ENCODE data around the gene GCNT4.

Gene GCNT4

DNA sequence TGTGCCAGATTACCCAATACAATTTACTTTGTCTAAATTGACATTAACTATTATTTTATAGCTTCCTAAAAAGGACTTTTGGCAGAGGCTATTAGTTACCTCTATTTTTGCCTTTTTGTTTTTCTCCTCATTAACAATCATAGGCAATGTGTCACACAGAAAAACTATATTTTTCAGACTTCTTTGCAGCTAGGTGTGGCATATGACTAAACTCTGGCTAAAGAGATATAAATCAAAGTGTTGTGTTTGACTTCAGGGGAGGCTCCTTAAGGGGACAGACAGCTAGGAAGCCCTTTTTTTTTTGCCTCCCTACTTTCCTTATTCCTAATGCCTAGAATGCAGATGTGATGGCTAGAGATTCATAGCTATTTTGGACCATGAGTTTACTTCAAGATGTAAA, 19.7 kb upstream of the GCNT4 start:
- TF ChIP-seq CTCF (IDR thresholded peaks at IDR 0.05) = no peak

- TF ChIP-seq CTCF (IDR thresholded peaks at IDR 0.05) = no peak
Observed at GRCh38 chr5:75071100-75071499, 18.7 kb upstream of the GCNT4 start.

GRCh38 chr5:75067434-75067833, 15.1 kb upstream of the GCNT4 start:
- no peak for TF ChIP-seq CTCF (IDR thresholded peaks at IDR 0.05)

DNA sequence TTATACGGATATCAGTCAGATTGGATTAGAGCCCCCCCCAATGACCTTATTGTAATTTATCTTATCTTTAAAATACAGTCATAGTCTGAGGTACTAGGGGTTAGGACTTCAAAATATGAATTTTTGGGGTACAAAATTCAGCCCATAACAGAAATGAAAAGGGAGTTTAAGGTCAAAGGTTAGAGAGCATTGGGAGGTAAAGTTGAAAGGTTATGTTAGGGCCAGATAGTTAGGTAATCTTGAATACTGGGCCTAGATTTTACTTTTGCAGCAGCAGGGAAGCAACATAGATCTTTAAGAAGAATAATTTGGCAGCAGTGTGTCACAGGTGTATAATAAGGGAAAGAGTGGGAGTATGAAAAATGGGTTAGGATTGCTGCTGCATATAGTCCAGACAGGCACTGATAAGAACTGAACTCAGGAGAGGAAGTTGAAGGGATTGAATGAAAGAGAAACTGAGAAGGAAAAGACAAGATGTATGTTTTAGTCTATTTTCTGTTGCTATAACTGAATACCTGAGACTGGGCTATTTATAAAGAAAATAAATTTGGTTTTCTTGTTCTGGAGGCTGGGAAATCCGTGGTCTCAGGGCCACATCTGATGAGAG, 10.7 kb upstream of the GCNT4 start:
- no peak for TF ChIP-seq CTCF (IDR thresholded peaks at IDR 0.05)

- TF ChIP-seq CTCF (IDR thresholded peaks at IDR 0.05) = no peak
Observed at GRCh38 chr5:75059912-75060545, 7.7 kb upstream of the GCNT4 start.

GRCh38 chr5:75058986-75059535, 6.7 kb upstream of the GCNT4 start:
- no peak for TF ChIP-seq CTCF (IDR thresholded peaks at IDR 0.05)

DNA sequence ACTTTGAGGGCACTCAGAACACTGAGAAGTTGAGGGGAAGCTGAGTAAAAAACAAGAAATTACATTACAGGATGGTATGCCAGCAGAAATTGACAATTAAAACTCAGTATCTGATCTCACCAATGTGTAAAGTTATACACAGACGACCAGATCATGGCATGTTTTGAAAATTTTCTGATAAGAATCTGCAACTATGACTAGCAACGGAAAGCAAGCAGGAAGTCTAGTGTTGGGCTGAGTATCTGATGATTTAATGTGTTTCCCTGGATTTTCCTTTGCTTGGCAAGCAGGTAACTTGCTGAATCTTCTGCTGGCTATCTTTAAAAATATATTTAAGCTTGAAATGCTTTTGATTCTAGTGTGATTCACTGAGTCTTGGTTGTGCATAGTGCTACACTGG, 5.2 kb upstream of the GCNT4 start:
- no peak for TF ChIP-seq CTCF (IDR thresholded peaks at IDR 0.05)
